ENCODE results near the gene FMNL2.

The FMNL2 gene

DNA sequence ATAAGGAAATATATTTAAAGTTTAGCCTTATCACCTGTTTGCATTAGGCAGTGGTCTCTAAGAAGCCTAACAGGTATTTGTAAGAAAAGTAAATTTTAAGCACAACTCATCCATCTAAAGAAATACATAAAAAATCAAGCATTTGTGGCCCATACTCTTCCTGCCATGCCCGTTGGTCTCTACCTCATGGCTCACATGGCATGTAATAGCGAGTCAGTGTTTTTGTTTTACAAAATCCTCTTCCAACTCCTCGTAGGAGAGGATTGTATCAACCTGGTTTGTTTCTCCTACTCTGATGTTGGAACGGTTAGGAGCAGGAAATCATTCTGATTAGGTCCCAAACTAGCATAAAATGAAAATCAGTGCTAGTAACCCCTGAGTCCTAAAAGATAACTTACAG lies 91.8 kb downstream of the FMNL2 start:
- no peak for DNase-seq (ENCODE audit: low spot score)

DNA sequence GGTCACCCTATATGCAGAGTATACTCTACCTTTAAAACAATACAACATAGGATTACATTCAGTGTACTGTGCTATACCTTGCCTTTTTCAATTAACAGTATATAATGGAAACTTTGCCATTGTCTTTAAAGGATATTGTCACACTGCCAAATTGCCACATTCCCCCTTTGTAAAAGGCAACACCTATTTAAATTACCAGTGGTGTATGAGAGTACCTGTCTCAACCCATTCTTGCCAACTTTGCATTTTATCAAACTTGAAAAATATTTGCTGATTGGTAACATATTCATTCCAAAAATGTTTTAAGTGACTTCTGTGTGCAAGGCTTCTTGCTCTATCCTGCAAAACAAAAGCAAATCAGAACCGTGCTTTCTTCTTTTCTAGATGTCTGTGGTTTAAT lies 92.9 kb downstream of the FMNL2 start:
- DNase-seq (ENCODE audit: low spot score), result no peak

DNA sequence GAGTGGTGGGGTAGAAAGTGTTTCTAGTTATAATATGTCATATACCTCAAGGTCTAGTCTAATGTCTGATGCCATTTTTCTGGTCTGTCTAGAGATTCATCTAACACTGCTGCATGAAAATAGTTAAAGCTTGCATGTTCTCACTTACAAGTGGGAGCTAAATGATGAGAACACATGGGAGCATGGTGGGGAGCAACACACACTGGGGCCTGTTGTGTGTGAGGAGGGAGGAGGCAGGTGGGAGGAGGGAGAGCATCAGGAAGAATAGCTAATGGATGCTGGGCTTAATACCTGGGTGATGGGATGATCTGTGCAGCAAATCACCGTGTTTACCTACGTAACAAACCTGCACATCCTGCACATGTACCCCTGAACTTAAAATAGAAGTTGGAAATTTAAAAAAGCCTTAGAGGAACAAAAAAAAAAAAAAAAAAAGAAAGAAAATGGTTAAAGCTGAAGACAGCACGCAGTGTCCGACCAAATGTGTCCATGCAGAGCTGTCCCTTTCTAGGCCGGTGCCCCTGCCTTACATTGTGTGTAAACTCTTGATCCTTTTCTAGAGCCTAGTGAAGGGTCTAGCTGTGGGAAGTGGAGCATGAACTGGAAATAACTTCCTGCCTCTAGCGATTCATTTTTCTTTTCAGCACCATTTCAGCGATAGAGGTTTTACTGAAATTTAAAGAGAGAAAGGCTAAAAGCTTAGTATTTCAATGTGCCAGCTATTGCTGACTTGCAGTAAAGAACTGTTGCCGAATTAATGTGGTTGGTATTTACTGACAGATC lies 94.0 kb downstream of the FMNL2 start:
- no peak for DNase-seq (ENCODE audit: low spot score)

DNA sequence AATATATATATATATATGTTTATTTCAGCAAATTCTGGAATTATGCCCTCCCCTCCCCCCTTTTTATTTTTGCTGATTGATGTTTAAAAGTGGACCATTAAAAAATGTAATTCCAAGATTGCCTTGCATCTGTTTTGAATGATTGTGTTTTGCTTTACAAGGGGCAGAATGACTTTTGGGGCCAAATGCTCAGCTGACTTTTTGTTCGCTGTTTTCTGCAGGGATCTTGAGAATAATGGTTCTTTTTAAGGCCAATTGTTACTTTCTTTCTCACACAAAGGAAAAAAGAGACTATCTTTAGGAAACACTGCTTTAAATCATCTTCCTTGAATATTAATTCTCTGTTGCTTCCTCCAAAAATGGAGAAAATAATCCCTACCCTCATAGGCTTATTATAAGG lies 95.9 kb downstream of the FMNL2 start:
- DNase-seq (ENCODE audit: low spot score), result no peak

DNA sequence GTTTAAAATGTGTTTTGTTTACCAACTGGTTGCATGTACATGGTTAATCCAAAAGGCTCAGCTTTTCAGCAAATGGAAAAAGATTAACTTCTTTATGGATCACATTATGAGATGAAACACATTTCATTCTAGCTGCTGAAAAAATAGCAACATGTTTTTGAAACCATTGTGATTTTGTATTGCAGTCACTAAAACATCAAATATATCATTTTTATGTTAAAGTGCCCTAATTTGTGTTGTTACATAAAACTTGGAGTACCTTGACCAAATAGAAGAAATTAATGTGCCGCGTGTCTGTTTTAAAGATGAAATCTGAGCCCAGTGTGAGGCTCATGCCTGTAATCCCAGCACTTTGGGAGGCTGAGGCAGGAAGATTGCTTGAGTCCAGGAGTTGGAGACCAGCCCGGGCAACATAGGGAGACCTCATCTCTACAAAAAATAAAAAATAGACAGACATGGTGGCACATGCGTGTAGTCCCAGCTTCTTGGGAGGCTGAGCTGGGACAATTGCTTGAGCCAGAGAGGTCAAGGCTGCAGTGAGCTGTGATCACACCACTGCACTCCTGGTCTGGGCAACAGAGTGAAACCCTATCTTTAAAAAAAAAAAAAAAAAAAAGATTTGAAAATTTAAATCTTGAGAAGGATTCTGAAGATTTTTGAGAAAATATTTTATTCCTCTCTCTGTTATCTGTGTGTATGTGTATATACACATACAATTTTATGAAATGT lies 96.6 kb downstream of the FMNL2 start:
- DNase-seq (ENCODE audit: low spot score), result no peak

DNA sequence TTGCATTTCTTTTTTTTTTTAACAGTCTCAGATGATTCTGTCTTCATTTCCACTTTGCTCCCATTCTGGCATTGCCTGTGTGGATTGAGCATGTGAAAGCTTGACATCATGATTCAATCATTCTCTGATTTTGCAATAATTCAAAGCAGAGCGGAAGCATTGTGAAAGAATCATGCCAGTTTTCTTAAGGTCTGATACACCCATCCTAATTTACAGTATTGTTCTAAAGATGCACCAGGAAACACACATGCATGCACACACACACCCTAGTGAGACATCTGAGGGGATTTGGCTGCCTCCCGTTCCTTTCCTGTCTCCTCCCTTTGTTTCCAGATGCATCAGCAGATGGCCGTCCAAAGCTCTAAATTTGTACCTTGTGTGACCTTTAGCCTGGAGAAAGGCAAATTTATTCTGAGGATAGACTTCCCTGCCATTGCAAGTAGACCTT lies 97.3 kb downstream of the FMNL2 start:
- no peak for DNase-seq (ENCODE audit: low spot score)

DNA sequence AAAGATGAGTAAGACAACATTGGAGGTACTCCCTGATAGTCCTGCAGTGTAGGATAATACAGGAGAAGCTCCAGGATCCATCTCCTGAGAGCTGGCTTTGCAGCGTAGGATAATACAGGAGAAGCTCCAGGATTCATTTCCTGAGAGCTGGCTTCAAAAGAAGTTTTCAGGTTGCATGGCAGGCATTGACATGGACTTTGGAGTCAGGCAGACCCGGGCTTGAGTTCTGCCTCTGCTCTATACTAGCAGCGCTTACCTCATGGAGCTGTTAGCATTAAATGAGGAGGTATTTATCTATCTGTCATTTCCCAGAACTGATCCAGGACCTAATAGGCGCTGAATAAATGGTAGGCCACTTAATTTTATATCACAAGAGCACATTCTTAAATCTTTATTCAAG lies 97.8 kb downstream of the FMNL2 start:
- DNase-seq (ENCODE audit: low spot score), result no peak

DNA sequence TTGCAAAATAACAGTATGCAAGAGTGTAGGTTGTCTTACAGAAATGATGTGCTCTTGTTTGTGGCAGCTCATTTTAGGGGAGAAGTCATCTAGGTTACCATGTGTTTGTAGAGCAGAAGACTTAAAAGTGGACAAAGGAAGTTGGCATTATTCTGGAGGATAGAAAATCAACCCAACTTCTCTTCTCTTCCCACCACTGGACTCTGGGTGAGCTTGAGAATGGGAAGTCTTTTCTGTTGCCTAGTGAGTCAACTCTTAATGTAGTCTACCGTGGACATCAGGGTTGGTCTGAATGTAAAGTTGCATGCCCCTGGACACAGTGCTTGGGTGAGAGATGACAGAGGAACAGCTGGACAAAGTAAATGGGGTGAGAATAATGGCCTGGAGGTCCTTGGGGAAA lies 98.3 kb downstream of the FMNL2 start:
- DNase-seq (ENCODE audit: low spot score), result no peak

DNA sequence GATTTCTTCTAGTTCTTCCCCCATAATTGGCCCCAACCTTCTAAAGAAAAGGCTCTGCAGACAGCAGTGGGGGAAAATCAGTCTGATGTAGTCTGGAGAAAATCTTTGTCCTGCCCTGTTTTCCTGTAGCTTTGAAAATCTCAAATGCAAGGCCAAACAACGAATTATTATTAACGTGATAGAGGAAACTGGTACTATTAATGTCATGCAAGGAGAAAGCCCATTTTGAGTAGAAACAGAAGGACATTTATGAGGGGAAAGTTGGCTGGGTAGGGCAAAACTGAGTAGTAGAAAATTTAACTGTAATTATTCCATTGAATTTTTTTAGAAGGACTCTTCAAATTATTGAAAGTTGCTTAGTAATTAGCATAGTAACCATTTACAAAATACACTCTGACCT lies 98.8 kb downstream of the FMNL2 start:
- DNase-seq (ENCODE audit: low spot score), result no peak

DNA sequence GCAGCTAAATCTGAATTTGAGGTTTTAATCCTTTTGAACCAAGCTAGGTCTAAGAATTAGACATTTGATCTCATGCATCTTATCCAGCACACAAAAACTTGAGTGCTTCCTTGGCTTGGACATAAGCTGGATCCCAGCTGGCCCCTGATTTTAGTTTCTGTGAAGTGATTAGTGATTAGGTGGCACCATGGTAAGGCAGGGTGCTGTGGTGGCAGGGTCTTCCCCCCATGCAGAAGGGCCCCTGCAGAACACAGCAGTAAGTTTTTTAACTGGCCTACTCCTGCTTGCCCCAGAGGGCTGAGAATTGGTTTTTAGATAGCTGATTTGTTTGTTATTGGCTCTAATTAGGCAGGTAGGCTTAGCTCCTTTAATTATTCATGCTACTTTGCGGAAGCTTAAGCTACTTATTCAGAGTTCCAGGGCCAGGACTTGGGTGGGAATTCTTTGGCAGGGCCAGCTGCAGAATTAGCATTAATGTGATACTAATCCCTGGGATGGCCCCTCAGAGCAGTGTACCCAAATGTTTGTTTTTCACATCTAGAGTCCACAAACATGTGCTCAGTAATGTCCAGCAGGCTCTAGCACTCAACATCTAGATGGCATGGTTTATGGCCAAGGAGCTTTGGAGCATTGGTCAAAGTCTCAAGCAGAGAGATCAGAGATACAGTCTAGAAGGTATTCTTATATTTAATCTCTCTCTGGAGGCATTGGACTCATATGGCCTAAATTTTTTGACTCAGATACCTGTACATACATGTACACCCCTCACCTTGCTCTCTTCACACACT lies 99.6 kb downstream of the FMNL2 start:
- DNase-seq (ENCODE audit: low spot score), result no peak

DNA sequence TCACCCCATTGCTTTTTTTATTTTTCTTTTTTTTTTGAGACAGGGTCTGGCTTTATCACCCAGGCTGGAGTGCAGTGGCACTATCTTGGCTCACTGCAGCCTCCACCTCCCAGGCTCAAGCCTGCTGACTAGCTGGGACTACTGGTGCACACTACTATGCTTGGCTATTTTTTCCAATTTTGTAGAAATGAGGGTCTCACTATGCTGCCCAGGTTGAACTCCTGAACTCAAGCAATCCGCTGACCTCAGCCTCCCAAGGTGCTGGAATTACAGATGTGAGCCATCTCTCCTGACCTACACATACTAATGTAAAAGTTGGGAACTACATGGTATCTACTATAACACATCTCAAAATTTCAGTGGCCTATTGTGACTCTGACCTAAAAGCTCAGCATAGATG lies 101.2 kb downstream of the FMNL2 start:
- DNase-seq (ENCODE audit: low spot score), result no peak

DNA sequence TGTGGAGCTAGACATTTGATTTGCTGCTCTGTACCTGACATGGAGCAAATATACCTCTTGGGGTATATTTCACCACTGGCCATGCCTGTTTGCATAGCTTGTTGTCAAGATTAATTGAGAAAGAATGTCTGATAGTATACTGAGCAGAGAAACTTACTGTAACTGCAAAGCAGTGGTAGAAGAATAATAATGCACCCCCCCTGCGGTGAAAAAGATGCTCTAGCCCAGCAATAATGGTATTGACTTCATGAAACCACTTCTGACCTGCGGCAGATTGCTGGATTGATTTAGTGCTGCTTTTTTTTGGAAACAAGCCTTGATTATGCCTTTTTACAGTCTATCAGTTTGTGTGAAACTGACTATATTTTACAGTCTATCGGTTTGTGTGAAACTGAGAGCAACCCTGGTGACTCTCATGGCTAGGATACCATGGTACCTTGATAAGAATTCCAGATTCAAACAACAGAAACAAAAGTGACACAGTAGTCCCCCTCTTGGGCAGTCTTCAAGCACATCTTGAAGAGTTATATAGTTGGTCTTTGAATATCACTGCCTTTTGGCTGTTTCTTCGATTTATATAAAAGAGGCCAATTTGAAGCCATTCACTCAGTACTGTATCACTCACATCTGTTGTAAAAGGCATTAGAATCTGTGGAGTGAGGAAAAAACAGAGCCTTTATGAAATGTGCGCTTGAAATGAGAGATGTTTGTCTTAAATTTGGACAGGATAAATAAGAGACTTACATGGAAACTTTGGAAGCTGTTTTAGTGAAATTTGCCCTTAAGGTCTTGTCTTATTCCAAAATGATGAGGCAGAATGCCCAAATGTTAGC lies 102.5 kb downstream of the FMNL2 start:
- no peak for DNase-seq (ENCODE audit: low spot score)

DNA sequence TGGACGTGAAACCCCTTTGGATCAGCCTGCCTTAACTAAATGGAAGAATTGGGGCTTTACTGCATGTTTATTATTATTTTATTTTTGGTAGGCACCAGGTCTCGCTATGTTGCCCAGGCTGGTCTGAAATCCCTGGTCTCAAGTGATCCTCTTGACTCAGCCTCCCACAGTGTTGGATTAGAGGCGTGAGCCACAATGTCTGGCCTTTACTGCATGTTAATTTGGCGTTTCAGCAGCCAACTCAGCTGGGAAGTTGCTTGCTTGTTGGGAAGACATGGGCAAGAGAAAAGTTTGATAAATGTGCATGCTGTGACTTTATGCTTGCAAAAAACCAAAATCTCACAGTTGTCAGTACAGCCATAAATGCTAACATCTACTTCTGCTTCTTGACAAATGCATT lies 105.1 kb downstream of the FMNL2 start:
- no peak for DNase-seq (ENCODE audit: low spot score)

DNA sequence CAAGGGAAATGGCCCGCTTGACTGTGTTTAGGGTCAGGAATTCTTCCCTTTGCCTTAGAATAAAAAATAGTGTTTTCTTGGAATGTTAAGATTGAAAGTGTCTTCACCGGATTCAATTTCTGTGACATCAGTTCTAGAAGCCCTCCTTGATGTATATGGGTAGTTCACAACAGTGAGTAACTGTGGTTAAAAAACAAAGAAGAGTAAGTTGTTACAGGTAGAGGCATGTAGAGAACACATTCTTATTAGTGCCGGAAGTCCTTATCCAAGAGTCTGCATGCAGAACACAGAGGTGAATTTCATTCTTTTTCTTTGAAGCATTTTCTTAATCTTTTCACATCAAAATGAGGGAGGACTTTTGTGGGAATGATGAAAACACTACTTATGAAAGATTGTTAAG lies 105.5 kb downstream of the FMNL2 start:
- no peak for DNase-seq (ENCODE audit: low spot score)

DNA sequence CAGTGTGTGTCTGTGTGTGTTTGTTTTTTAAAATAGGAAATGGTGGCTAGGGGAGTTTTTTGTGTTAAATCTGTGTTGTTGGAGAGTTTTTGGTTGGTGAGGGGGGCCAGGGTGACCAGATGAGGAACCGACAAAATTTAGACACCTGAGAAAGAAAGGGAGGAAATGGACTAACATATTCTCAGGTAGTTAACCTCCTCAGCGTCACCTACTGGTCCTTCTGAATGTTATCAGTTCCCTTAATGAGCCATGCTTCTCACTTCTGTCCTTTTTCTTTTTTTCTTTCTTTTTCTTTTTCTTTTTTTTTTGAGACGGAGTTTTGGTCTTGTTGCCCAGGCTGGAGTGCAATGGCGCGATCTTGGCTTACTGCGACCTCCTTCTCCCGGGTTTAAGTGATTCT lies 107.0 kb downstream of the FMNL2 start:
- no peak for DNase-seq (ENCODE audit: low spot score)

DNA sequence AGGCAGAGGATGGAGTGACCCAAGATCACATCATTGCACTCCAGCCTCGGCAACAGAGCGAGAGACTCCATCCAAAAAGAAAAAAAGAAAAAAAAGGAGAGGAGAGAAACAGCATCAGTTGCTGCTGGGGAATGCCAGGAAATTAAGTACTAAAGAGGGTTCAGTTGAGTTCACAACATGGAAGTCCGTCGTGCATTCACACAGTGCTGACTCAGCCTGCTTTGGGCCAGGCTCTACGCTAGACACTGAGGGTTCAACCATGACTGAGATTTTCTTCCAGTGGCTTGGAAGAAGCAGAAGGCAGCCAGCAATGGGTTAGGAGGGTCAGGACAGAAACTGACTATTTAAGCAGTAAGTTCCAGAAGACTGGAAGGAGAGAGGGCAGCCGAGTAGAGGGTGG lies 108.8 kb downstream of the FMNL2 start:
- DNase-seq (ENCODE audit: low spot score), result no peak

DNA sequence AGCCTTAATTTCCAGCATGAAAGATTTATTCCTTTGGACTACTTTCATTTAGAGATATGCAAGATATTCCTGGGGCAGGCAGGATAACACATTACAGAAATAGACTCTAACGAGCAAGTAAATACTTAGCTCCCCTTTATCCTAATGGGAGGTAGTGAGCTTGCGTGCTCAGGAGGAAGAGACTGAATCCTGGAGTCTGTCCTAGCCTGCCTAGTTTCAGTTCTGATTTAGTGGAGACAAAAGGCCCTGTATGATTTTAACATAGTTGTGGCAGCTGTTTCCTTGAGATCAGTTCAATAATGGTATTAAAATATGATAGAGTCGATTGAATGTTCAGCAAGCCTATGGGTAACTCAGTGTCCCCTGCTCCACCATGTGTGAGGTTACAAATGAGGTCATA lies 109.5 kb downstream of the FMNL2 start:
- DNase-seq (ENCODE audit: low spot score), result no peak

DNA sequence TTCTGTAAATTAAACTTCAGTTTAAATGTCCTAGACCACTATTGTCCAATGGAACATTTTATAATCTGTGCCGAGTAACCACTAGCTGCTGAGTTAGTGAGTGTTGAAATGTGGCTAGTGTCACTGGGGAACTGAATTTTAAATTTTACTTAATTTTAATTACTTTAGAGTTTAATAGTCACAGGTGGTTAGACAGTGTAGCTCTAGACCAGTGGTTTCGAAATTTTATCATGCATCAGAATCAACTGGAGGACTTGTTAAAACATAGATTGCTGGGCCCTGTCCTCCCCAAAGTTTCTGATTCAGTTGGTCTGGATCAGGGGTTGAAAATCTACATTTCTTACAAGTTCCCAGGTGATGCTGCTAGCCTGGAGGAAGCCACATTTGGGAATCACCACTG lies 110.4 kb downstream of the FMNL2 start:
- DNase-seq (ENCODE audit: low spot score), result no peak

DNA sequence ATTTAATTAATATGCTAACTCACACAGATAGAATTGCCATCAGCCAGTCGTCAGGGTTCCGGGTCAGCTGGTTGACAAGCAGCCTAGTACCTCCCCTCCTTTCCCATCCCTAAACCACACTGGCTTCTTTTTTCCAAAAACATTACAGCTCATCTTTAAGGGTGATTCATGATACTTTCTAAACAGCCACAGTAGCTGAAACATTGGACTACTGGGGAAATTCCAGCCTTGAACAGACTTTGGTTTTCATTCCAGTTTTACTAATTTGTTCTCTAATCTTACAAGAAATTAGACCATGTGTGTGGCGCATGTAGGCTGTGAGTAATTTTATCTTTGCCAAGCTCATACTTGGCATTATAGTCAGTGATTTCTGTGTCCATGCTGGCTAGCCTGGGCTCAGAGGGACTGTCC lies 110.8 kb downstream of the FMNL2 start:
- no peak for DNase-seq (ENCODE audit: low spot score)

DNA sequence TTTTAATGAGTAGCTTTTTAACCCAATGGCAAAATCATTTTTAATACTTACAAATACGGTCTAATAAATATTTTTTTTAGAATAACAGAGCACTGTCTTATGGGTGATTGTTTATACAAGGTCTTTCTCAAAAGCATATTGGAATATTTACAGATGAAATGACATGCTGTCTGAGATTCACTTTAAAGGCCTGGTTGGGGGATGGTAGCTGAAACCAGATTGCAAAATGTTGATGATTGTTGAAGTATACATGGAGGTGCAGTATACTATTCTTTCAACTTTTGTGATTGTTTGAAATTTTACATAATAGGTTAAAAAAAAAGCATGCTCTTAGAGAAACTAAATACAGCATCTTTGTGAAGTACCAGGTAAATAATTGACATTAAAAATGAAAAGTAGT lies 111.2 kb downstream of the FMNL2 start:
- DNase-seq (ENCODE audit: low spot score), result no peak

DNA sequence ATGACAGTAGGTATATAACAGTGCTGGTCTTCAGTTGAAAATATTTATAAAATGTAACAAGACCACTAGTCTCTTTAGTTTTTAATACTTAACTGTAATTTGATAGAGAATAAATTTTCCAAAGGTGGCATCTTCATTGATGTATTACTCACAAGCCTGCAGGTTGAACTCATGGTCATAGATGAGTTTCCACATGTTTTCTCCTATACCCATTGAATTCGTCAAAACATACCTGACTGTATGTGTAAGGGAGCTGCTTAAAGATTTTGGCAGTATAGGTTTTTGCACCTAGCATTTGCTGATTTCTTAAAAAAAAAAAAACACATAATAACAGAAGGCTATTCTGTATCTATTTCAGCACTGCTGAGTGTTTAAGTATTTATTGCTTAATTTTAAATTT lies 112.9 kb downstream of the FMNL2 start:
- no peak for DNase-seq (ENCODE audit: low spot score)

DNA sequence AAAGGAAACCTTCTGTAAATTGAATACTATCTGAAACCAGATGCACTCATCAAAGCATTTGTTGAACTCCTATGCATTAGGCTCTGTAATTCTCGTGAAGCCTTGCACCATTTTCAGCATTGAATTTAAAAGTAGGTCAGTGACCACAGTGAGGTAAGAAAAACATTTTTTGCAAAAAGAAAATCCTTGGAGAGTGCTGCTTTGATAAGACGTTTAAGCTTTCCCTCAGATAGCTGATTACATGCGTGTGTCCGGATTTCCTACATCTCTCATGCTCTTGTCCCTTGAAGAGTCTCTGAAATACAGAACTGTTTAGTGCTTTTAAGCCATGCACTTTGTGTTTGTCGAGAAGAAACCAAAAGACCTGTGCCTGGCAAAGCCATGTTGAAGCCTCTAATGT lies 113.6 kb downstream of the FMNL2 start:
- DNase-seq (ENCODE audit: low spot score), result no peak

All from CD4-positive, alpha-beta T cell treated with Interleukin-6 at 100 ng/mL for 8 hours (primary cell).